SK-N-SH (cell line): ENCODE results near the gene BAD. TPM values are rescaled to one million over a fixed set of nuclear protein-coding genes. Genes with fewer than 3 reads are reported as not detected.

Experiments used
- CTCF ChIA-PET: fragments of 300-600, 350-600 bp; formaldehyde crosslinking; extraction: SDS; loops from one replicate; lab custom pipeline; 2021; lab: Yijun Ruan, JAX
- POLR2A ChIA-PET: fragments of 350-600 bp; sonication (Branson Sonifier 250); formaldehyde crosslinking; extraction: SDS; loops from one replicate; lab custom pipeline; 2020; ENCODE audit warnings: antibody characterized with exemption, inconsistent platforms; lab: Yijun Ruan, JAX
- DNase-seq: peaks from one replicate; pipeline ENCODE4 v3.0.0; 2012
- H2AFZ ChIP-seq: fragments of 200-600 bp; sonication (generic); 2 replicates; pipeline ENCODE4 v1.8.1; 2016; ENCODE audit warnings: antibody characterized with exemption, mild to moderate bottlenecking, low read depth
- H3F3A ChIP-seq: fragments of 200-600 bp; sonication (generic); replicated peaks from 2 replicates; pipeline ENCODE3; 2016; ENCODE audit warnings: antibody characterized with exemption, mild to moderate bottlenecking; ENCODE audit not compliant: insufficient read depth
- H3K27ac ChIP-seq, 2 experiments: fragments of 200-500 bp in 1 of 2; fragments of 200-600 bp in 1 of 2; sonication (Bioruptor generic) in 1 of 2; sonication (generic), shearing (Covaris generic) in 1 of 2; 2 replicates each; pipeline versions ENCODE4 v1.5.1 to v1.6.1; 2014 to 2016; ENCODE audit warnings: low read depth in 2 of 2, inconsistent platforms in 1 of 2, low read length in 1 of 2, mild to moderate bottlenecking in 1 of 2, mixed read lengths in 1 of 2
- H3K27me3 ChIP-seq: fragments of 200-600 bp; sonication (generic), shearing (Covaris generic); 2 replicates; pipeline ENCODE4 v1.6.1; 2016; ENCODE audit warnings: mixed run types; ENCODE audit not compliant: insufficient read depth
- H3K36me3 ChIP-seq, 2 experiments: fragments of 200-500 bp in 1 of 2; fragments of 200-600 bp in 1 of 2; sonication (Bioruptor generic) in 1 of 2; sonication (generic) in 1 of 2; replicated peaks in 1 of 2; 2 replicates each; pipeline versions ENCODE3 to v1.5.1; 2014 to 2016; ENCODE audit warnings: low read length in 1 of 2, mild to moderate bottlenecking in 1 of 2; ENCODE audit not compliant: insufficient read depth in 2 of 2, control insufficient read depth in 1 of 2
- H3K4me1 ChIP-seq, 2 experiments: fragments of 200-500 bp in 1 of 2; fragments of 200-600 bp in 1 of 2; sonication (Bioruptor generic) in 1 of 2; sonication (generic), shearing (Covaris generic) in 1 of 2; 2 replicates each; pipeline versions ENCODE4 v1.5.1 to v1.6.1; 2014 to 2016; ENCODE audit warnings: low read depth in 1 of 2, low read length in 1 of 2, mixed run types in 1 of 2; ENCODE audit not compliant: insufficient read depth in 2 of 2, control insufficient read depth in 1 of 2
- H3K4me2 ChIP-seq: fragments of 200-600 bp; sonication (generic), shearing (Covaris generic); 2 replicates; pipeline ENCODE4 v1.6.1; 2017; ENCODE audit warnings: mixed run types
- H3K4me3 ChIP-seq, 2 experiments: fragments of 200-500 bp in 1 of 2; fragments of 200-600 bp in 1 of 2; sonication (Bioruptor generic) in 1 of 2; sonication (generic), shearing (Covaris generic) in 1 of 2; 2 replicates each; pipeline versions ENCODE4 v1.5.1 to v1.8.1; 2014 to 2016; ENCODE audit warnings: low read depth in 2 of 2, inconsistent platforms in 1 of 2, low read length in 1 of 2, mild to moderate bottlenecking in 1 of 2, mixed read lengths in 1 of 2, moderate library complexity in 1 of 2
- H3K79me2 ChIP-seq: fragments of 200-600 bp; sonication (generic); 2 replicates; pipeline ENCODE4 v1.8.1; 2017; ENCODE audit warnings: mild to moderate bottlenecking; ENCODE audit not compliant: insufficient read depth
- H3K9ac ChIP-seq: fragments of 200-600 bp; sonication (generic); 2 replicates; pipeline ENCODE4 v1.6.1; 2017; ENCODE audit warnings: mixed run types
- H3K9me2 ChIP-seq: fragments of 200-600 bp; sonication (generic); 2 replicates; pipeline ENCODE4 v1.6.1; 2017; ENCODE audit warnings: mixed run types
- H3K9me3 ChIP-seq: fragments of 200-600 bp; sonication (generic); 2 replicates; pipeline ENCODE4 v1.6.1; 2017; ENCODE audit warnings: mixed run types, mild to moderate bottlenecking, moderate library complexity
- H4K20me1 ChIP-seq: fragments of 200-600 bp; sonication (generic); 2 replicates; pipeline ENCODE4 v1.6.1; 2017; ENCODE audit warnings: mild to moderate bottlenecking, mixed run types; ENCODE audit not compliant: insufficient read depth
- CHD2 ChIP-seq: fragments of 150-350 bp; IDR thresholded peaks from 2 replicates; pipeline ENCODE4 v1.6.1; 2018; ENCODE audit warnings: low read length; ENCODE audit not compliant: partially characterized antibody
- EP300 ChIP-seq, 2 experiments: IDR thresholded peaks; 2 replicates each; pipeline versions ENCODE4 v1.4.0 to v1.6.1; 2012; ENCODE audit warnings: borderline replicate concordance in 1 of 2, low read depth in 1 of 2, low read length in 1 of 2
- EZH2phosphoT487 ChIP-seq: fragments of 200-600 bp; sonication (generic); IDR thresholded peaks from 2 replicates; pipeline ENCODE4 v1.6.1; 2017; ENCODE audit warnings: low read depth, mixed run types, mild to moderate bottlenecking, antibody characterized with exemption, moderate library complexity, borderline replicate concordance
- FOXJ3 ChIP-seq: sonication (generic); formaldehyde crosslinking; IDR thresholded peaks from 2 replicates; pipeline ENCODE4 v1.5.1; 2020; ENCODE audit warnings: mild to moderate bottlenecking, missing genetic modification reagents
- FOXM1 ChIP-seq: IDR thresholded peaks from 2 replicates; pipeline ENCODE4 v1.4.0; 2012; ENCODE audit warnings: low read depth, mild to moderate bottlenecking
- GABPA ChIP-seq: IDR thresholded peaks from 2 replicates; pipeline ENCODE4 v1.4.0; 2012; ENCODE audit warnings: low read depth, mild to moderate bottlenecking
- JUND ChIP-seq: IDR thresholded peaks from 2 replicates; pipeline ENCODE4 v1.4.0; 2012
- MXI1 ChIP-seq: IDR thresholded peaks from 2 replicates; pipeline ENCODE4 v1.6.1; 2012; ENCODE audit warnings: mild to moderate bottlenecking, low read depth, low read length, improper control_type of control experiment
- NFIC ChIP-seq: IDR thresholded peaks from 2 replicates; pipeline ENCODE4 v1.4.0; 2012; ENCODE audit warnings: borderline replicate concordance
- POLR2AphosphoS5 ChIP-seq: IDR thresholded peaks from 2 replicates; pipeline ENCODE4 v1.6.1; 2012; ENCODE audit warnings: low read depth, low read length
- RFX5 ChIP-seq: IDR thresholded peaks from 2 replicates; pipeline ENCODE4 v1.6.1; 2012; ENCODE audit warnings: mild to moderate bottlenecking, improper control_type of control experiment, low read length
- SMC3 ChIP-seq: IDR thresholded peaks from 2 replicates; pipeline ENCODE4 v1.6.1; 2012; ENCODE audit warnings: low read depth, low read length, improper control_type of control experiment
- TEAD4 ChIP-seq: IDR thresholded peaks from 2 replicates; pipeline ENCODE4 v1.4.0; 2012; ENCODE audit warnings: mild to moderate bottlenecking, borderline replicate concordance; ENCODE audit not compliant: insufficient read depth
- YY1 ChIP-seq: IDR thresholded peaks from 2 replicates; pipeline ENCODE4 v1.4.0; 2012; ENCODE audit warnings: low read depth, mild to moderate bottlenecking
- WGBS: methylation state at CpG from one replicate; pipeline ENCODE4 v1.1.6; 2017; ENCODE audit warnings: low lambda C conversion rate; 5-methylcytosine and 5-hydroxymethylcytosine counted together
- polyA plus RNA-seq, 3 experiments: library from polyadenylated mRNA; depleted of rRNA; stranded (reverse); fragments of >200 nt; gene quantifications; 2 replicates each; pipeline ENCODE4 v1.2.3, GENCODE V29; 2012
- TF ChIP-seq, protein P1 (sequence below): fragments of 150-350 bp; IDR thresholded peaks from 2 replicates; pipeline ENCODE4 v1.6.1; 2016; ENCODE audit warnings: mild to moderate bottlenecking, low read depth, low read length
- TF ChIP-seq, protein P2 (sequence below): IDR thresholded peaks from 2 replicates; pipeline ENCODE4 v1.4.0; 2012; ENCODE audit warnings: low read depth, borderline replicate concordance
- TF ChIP-seq, protein P3 (sequence below): IDR thresholded peaks from 2 replicates; pipeline ENCODE4 v1.6.1; 2012; ENCODE audit warnings: mild to moderate bottlenecking, low read depth, low read length, moderate library complexity
- TF ChIP-seq, protein P4 (sequence below): IDR thresholded peaks from 2 replicates; pipeline ENCODE4; 2012

Gene BAD
- polyA plus RNA-seq, 1 of the 3 experiments (the other 2 are of a cell fraction): 80.9 TPM

DNA sequence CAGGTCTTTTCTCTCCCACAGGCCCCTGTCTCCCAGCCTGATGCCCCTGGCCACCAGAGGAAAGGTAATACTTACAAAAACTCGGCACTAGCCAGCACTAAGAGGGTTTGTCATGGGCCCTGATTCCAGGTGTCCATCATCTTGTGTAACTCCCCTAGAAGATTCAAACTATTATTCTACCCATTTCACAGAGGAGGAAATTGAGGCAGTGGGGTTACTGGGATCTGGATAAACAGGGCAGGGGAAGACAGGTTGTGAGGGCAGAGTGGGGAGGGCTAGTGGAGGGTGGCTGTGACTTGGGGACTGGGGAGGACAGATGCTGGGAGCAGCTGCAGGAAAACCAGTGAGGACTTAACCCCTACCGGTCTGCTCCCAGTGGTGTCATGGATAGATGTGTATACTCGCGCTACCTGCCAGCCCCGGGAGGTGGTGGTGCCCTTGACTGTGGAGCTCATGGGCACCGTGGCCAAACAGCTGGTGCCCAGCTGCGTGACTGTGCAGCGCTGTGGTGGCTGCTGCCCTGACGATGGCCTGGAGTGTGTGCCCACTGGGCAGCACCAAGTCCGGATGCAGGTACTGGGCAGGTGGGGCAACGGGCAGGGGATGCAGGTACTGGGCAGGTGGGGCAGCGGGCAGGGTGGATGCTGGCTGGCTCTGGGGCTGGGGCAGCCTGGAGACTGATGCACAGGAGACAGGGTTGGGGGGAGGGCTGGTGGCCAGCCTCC, 48.9 kb downstream of the BAD start:
- peaks cover 37% of the 10 kb centered on the region for H3F3A ChIP-seq
- H3K9me3 ChIP-seq: no peaks in the 10 kb centered on the region
- H4K20me1 ChIP-seq: no peaks in the 10 kb centered on the region
- peak overlapping the region; percentile 63 to 66 for H3K4me3 ChIP-seq
- peaks cover 16 to 47% of the 10 kb centered on the region in 2 experiments; a peak in 2 of 4 replicates for H3K4me1 ChIP-seq
- no peak for DNase-seq
- H3K4me2 ChIP-seq: peak overlapping the region; percentile 89
- no peaks in the 10 kb centered on the region for H3K9me2 ChIP-seq
- WGBS: 84% methylated on average over 12 of the region's 12 CpGs
- peaks cover 19% of the 10 kb centered on the region for H3K79me2 ChIP-seq
- peak overlapping the region; percentile 63 for H3K9ac ChIP-seq
- no peak for TF ChIP-seq RFX5
- TF ChIP-seq EZH2phosphoT487: no peak
- no peak for TF ChIP-seq FOXJ3 (CRISPR knock-in tag)
- TF ChIP-seq, protein P1, sequence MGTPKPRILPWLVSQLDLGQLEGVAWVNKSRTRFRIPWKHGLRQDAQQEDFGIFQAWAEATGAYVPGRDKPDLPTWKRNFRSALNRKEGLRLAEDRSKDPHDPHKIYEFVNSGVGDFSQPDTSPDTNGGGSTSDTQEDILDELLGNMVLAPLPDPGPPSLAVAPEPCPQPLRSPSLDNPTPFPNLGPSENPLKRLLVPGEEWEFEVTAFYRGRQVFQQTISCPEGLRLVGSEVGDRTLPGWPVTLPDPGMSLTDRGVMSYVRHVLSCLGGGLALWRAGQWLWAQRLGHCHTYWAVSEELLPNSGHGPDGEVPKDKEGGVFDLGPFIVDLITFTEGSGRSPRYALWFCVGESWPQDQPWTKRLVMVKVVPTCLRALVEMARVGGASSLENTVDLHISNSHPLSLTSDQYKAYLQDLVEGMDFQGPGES: no peak
- TF ChIP-seq, protein P2, sequence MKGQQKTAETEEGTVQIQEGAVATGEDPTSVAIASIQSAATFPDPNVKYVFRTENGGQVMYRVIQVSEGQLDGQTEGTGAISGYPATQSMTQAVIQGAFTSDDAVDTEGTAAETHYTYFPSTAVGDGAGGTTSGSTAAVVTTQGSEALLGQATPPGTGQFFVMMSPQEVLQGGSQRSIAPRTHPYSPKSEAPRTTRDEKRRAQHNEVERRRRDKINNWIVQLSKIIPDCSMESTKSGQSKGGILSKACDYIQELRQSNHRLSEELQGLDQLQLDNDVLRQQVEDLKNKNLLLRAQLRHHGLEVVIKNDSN: no peak
- TF ChIP-seq CHD2: no peak
- TF ChIP-seq SMC3: no peak
- no peak for TF ChIP-seq POLR2AphosphoS5
- no peak for TF ChIP-seq EP300 (IDR thresholded peaks at IDR 0.05; ENCODE audit: borderline replicate concordance in 1 of 2, low read depth in 1 of 2, low read length in 1 of 2)
- no peak for TF ChIP-seq JUND
- no peak for TF ChIP-seq NFIC
- no peak for TF ChIP-seq TEAD4
- no peak for TF ChIP-seq MXI1
- TF ChIP-seq, protein P3, sequence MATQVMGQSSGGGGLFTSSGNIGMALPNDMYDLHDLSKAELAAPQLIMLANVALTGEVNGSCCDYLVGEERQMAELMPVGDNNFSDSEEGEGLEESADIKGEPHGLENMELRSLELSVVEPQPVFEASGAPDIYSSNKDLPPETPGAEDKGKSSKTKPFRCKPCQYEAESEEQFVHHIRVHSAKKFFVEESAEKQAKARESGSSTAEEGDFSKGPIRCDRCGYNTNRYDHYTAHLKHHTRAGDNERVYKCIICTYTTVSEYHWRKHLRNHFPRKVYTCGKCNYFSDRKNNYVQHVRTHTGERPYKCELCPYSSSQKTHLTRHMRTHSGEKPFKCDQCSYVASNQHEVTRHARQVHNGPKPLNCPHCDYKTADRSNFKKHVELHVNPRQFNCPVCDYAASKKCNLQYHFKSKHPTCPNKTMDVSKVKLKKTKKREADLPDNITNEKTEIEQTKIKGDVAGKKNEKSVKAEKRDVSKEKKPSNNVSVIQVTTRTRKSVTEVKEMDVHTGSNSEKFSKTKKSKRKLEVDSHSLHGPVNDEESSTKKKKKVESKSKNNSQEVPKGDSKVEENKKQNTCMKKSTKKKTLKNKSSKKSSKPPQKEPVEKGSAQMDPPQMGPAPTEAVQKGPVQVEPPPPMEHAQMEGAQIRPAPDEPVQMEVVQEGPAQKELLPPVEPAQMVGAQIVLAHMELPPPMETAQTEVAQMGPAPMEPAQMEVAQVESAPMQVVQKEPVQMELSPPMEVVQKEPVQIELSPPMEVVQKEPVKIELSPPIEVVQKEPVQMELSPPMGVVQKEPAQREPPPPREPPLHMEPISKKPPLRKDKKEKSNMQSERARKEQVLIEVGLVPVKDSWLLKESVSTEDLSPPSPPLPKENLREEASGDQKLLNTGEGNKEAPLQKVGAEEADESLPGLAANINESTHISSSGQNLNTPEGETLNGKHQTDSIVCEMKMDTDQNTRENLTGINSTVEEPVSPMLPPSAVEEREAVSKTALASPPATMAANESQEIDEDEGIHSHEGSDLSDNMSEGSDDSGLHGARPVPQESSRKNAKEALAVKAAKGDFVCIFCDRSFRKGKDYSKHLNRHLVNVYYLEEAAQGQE: no peak
- TF ChIP-seq FOXM1: no peak
- TF ChIP-seq GABPA: no peak
- TF ChIP-seq, protein P4, sequence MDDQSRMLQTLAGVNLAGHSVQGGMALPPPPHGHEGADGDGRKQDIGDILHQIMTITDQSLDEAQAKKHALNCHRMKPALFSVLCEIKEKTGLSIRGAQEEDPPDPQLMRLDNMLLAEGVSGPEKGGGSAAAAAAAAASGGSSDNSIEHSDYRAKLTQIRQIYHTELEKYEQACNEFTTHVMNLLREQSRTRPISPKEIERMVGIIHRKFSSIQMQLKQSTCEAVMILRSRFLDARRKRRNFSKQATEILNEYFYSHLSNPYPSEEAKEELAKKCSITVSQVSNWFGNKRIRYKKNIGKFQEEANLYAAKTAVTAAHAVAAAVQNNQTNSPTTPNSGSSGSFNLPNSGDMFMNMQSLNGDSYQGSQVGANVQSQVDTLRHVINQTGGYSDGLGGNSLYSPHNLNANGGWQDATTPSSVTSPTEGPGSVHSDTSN: no peak
- TF ChIP-seq YY1: no peak
- H3K36me3 ChIP-seq: peaks cover 0 to 18% of the 10 kb centered on the region in 2 experiments
- H3K27me3 ChIP-seq: no peaks in the 10 kb centered on the region
- H3K27ac ChIP-seq: peak overlapping the region in 1 of 2 experiments; percentile 83; a peak in 1 of 4 replicates
- no peak overlapping the region for H2AFZ ChIP-seq
- ChIA-PET CTCF (interaction anchor here (1.1 to 1.6 kb wide), 3 partner anchors 15 to 65 kb away, joined by 4 to 6 read pairs (median 5); partner anchors contain the start of gene PLCB3), POLR2A (interaction anchor here (1.2 kb wide), 1 partner anchor 35 kb away, joined by 4 read pairs; no protein-coding TSS in a partner anchor)
